Activated CD4-positive, alpha-beta memory T cell treated with anti-CD3 and anti-CD28 coated beads, Interleukin-2, amount 10 ng/mL, durations not matched to agents 7 days and 5 days (primary cell): Measurements from ENCODE around the gene PRR14. TPM values are rescaled to one million over a fixed set of nuclear protein-coding genes. Genes with fewer than 3 reads are reported as not detected.
"Not testable (repeated sequence)": the region's sequence is repeated elsewhere in the genome, so short reads cannot be mapped to it uniquely, and the experiment has no call there.

Source experiments
- CTCF ChIA-PET: fragments of 350-600 bp; sonication (Branson Sonifier 250); formaldehyde crosslinking; loops from one replicate; lab custom pipeline; 2021; ENCODE audit warnings: antibody characterized with exemption, inconsistent platforms; lab: Charles Lee
- POLR2A ChIA-PET: fragments of 350-600 bp; sonication (Branson Sonifier 250); formaldehyde crosslinking; loops from one replicate; lab custom pipeline; 2021; ENCODE audit warnings: antibody characterized with exemption; lab: Charles Lee
- DNase-seq: peaks from one replicate; pipeline ENCODE4 v3.0.0-alpha.2; 2020
- H3K27ac Mint-ChIP-seq: one replicate; pipeline ENCODE4 v1.8.0; 2021; ENCODE audit warnings: mild to moderate bottlenecking, mixed read lengths
- H3K27me3 Mint-ChIP-seq: one replicate; pipeline ENCODE4 v1.8.0; 2021; ENCODE audit warnings: mixed read lengths
- H3K36me3 Mint-ChIP-seq: one replicate; pipeline ENCODE4 v1.8.0; 2021; ENCODE audit warnings: low read depth, mixed read lengths
- H3K4me1 Mint-ChIP-seq: one replicate; pipeline ENCODE4 v1.8.0; 2021; ENCODE audit warnings: mixed read lengths
- H3K4me3 Mint-ChIP-seq: one replicate; pipeline ENCODE4 v1.8.0; 2021; ENCODE audit warnings: mild to moderate bottlenecking, mixed read lengths
- H3K9me3 Mint-ChIP-seq: one replicate; pipeline ENCODE4 v1.8.0; 2021; ENCODE audit warnings: mixed read lengths
- total RNA-seq, 2 experiments: library from RNA; stranded (reverse); gene quantifications; one replicate each; pipeline ENCODE4 v1.2.3, GENCODE V29; 2021

PRR14 gene
- total RNA-seq, 2 experiments from 2014 or later, result 78.4 to 86.1 TPM

- Mint-ChIP-seq H3K9me3 (no peaks in the 10 kb centered on the region), H3K4me3 (peak within 1 kb of the TSS; percentile 98), H3K27ac (peak within 1 kb of the TSS; percentile 96), H3K36me3 (peaks cover 33% of the 10 kb centered on the region), H3K27me3 (no peaks in the 10 kb centered on the region), H3K4me1 (peaks cover 41% of the 10 kb centered on the region)
- peak; percentile 91 for DNase-seq
- ChIA-PET CTCF (interaction anchor here (0.6 kb wide), 1 partner anchor 276 kb away, joined by 4 read pairs; no protein-coding TSS in a partner anchor), POLR2A (interaction anchor here (0.6 to 5.0 kb wide), 16 partner anchors 10 to 198 kb away, joined by 3 to 68 read pairs (median 4); partner anchors contain the start of genes FBRS, PHKG2, PRR14 and ZNF688)
Measured at GRCh38 chr16:30698816-30699614, 48.3 kb downstream of the PRR14 start, which contains the start of gene SRCAP. TSS of gene SRCAP (plus strand) at chr16:30699171. CDS start at chr16:30700825, 1,654 bp downstream.

DNA sequence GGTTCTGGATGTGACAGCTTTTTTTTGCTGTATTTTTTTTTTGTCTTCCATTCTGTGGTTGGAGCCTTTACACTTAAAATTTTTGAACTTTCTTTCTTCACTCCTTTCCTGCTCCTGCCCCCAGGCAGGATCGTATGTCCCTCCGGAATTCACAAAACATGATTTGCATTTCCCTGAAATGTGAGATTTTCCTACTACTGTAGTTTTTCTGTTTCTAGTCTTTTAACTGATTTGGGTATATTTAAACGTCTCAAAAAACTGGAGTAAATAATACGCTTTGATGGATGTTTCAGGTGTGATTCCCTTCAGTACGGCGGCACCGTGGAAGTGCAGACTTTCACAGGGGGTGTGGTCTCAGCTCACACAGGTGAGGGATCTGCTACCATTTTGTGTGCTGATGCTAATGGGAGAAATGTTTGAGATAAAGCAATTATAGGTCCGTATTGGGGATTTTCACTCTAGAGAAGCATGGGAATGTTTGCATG lies 48.9 kb downstream of the PRR14 start:
- Mint-ChIP-seq H3K27ac (peak overlapping the region; percentile 96), H3K4me3 (peak overlapping the region; percentile 98), H3K27me3 (no peaks in the 10 kb centered on the region), H3K4me1 (peaks cover 38% of the 10 kb centered on the region), H3K9me3 (no peaks in the 10 kb centered on the region), H3K36me3 (peaks cover 38% of the 10 kb centered on the region)
- POLR2A ChIA-PET, result interaction anchor here (0.6 to 5.0 kb wide), 11 partner anchors 9 to 199 kb away, joined by 3 to 68 read pairs (median 4); partner anchors contain the start of genes FBRS, PHKG2, PRR14 and ZNF688
- no peak for DNase-seq
- CTCF ChIA-PET, result no interaction called here

DNA sequence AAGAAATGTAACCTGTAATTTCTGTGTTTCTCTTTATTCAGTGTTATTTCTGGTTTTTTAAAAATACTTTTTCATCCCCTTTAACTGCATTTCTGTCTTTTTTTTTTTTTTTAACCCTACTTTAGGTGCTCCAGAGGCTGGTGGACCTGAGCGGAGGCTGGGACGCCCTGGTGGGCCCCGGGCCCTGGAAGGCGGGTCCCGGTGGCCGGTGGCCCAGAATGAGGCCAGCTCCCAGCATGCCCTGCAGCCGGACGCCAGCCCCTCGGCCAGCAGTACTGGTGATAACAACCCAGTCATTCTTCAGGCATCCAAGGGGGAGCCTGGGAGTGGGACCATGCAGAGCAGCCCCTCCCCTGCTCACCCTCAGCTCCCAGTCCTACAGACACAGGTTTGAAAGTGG lies 49.7 kb downstream of the PRR14 start:
- H3K36me3 Mint-ChIP-seq, result peaks cover 41% of the 10 kb centered on the region
- DNase-seq, result no peak
- no peaks in the 10 kb centered on the region for H3K9me3 Mint-ChIP-seq
- CTCF ChIA-PET, result no interaction called here
- H3K4me1 Mint-ChIP-seq, result peaks cover 31% of the 10 kb centered on the region
- H3K27ac Mint-ChIP-seq, result no peak overlapping the region
- peak overlapping the region; percentile 98 for H3K4me3 Mint-ChIP-seq
- POLR2A ChIA-PET, result interaction anchor here (1.3 to 5.0 kb wide), 2 partner anchors 15 to 41 kb away, joined by 3 to 68 read pairs; partner anchors contain the start of gene FBRS
- no peaks in the 10 kb centered on the region for H3K27me3 Mint-ChIP-seq

GRCh38 chr16:30700971-30701370 lies 50.2 kb downstream of the PRR14 start:
- CTCF ChIA-PET, result no interaction called here
- Mint-ChIP-seq H3K27ac (no peak overlapping the region), H3K9me3 (no peaks in the 10 kb centered on the region), H3K4me3 (peak overlapping the region; percentile 21), H3K4me1 (peaks cover 31% of the 10 kb centered on the region), H3K27me3 (no peaks in the 10 kb centered on the region), H3K36me3 (peaks cover 43% of the 10 kb centered on the region)
- DNase-seq, result no peak
- POLR2A ChIA-PET, result interaction anchor here (1.3 to 5.0 kb wide), 2 partner anchors 15 to 41 kb away, joined by 3 to 68 read pairs; partner anchors contain the start of gene FBRS

GRCh38 chr16:30703071-30703470 lies 52.3 kb downstream of the PRR14 start:
- H3K27me3 Mint-ChIP-seq, H3K27ac Mint-ChIP-seq, CTCF ChIA-PET, DNase-seq, H3K9me3 Mint-ChIP-seq, H3K4me3 Mint-ChIP-seq: not testable (repeated sequence)
- H3K4me1 Mint-ChIP-seq, result peaks cover 21% of the 10 kb centered on the region
- POLR2A ChIA-PET, result interaction anchor here (0.8 kb wide), 1 partner anchor 44 kb away, joined by 3 read pairs; no protein-coding TSS in a partner anchor
- H3K36me3 Mint-ChIP-seq, result peaks cover 62% of the 10 kb centered on the region

DNA sequence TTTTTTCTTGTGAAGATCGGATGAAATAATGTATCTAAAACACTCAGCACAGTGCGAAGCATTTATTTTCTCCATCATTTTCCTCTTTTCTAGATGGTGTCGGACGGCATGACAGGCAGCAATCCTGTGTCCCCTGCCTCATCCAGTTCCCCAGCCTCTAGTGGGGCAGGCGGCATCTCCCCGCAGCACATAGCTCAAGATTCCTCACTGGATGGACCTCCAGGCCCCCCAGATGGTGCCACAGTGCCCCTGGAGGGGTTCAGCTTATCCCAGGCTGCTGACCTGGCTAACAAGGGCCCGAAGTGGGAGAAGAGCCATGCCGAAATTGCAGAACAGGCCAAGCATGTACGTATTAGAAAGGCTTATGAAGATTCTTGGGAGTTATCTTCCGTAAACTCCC lies 53.2 kb downstream of the PRR14 start:
- Mint-ChIP-seq H3K36me3 (peaks cover 61% of the 10 kb centered on the region), H3K9me3 (no peaks in the 10 kb centered on the region), H3K4me3 (no peak overlapping the region), H3K27me3 (no peaks in the 10 kb centered on the region), H3K27ac (no peak overlapping the region), H3K4me1 (peaks cover 21% of the 10 kb centered on the region)
- ChIA-PET CTCF (no interaction called here), POLR2A (no interaction called here)
- DNase-seq, result no peak

Other genes starting within 250 kb of the PRR14 start
- 1 to 10 TPM; 4.2 to 4.5 TPM for gene ZNF771, start 243.4 kb upstream of the PRR14 start, total RNA-seq
- gene DCTPP1, start 220.9 kb upstream of the PRR14 start, total RNA-seq, result 10 to 100 TPM; 51.3 to 51.4 TPM
- gene SEPHS2, start 205.1 kb upstream of the PRR14 start, total RNA-seq, result 10 to 100 TPM; 56.3 to 57.8 TPM
- 100 to 1,000 TPM; 583 to 586 TPM for gene ITGAL, start 178.2 kb upstream of the PRR14 start, total RNA-seq
- 1 to 10 TPM; 5.9 to 6.0 TPM for gene ZNF768, start 124.4 kb upstream of the PRR14 start, total RNA-seq
- 10 to 100 TPM; 10.6 to 10.7 TPM for gene ZNF747, start 116.1 kb upstream of the PRR14 start, total RNA-seq
- 10 to 100 TPM; 16.0 to 16.8 TPM for gene ZNF764, start 92.6 kb upstream of the PRR14 start, total RNA-seq
- gene ZNF688, start 79.2 kb upstream of the PRR14 start, total RNA-seq, result 10 to 100 TPM; 19.2 to 22.8 TPM
- gene ZNF785, start 65.3 kb upstream of the PRR14 start, total RNA-seq, result 10 to 100 TPM; 12.9 to 13.3 TPM
- gene ZNF689, start 40.6 kb upstream of the PRR14 start, total RNA-seq, result 10 to 100 TPM in 1 of 2 experiments, 1 to 10 TPM in 1; 9.9 to 11.7 TPM
- 100 to 1,000 TPM; 106 to 107 TPM for gene FBRS, start 7.5 kb downstream of the PRR14 start, total RNA-seq
- gene SRCAP, start 48.2 kb downstream of the PRR14 start, total RNA-seq, result 10 to 100 TPM; 63.2 to 65.0 TPM
- 10 to 100 TPM; 34.5 to 38.6 TPM for gene PHKG2, start 97.5 kb downstream of the PRR14 start, total RNA-seq
- 1 to 10 TPM; 3.1 to 4.1 TPM for gene CFAP119, start 111.1 kb downstream of the PRR14 start, total RNA-seq
- 10 to 100 TPM; 96.1 to 96.2 TPM for gene RNF40, start 111.4 kb downstream of the PRR14 start, total RNA-seq
- gene ZNF629, start 136.2 kb downstream of the PRR14 start, total RNA-seq, result 1 to 10 TPM; 1.0 to 1.2 TPM
- gene BCL7C, start 243.1 kb downstream of the PRR14 start, total RNA-seq, result 10 to 100 TPM; 22.3 to 23.5 TPM
- under 1 TPM; 0.20 to 0.25 TPM for gene CTF1, start 245.7 kb downstream of the PRR14 start, total RNA-seq